ENCODE data around the gene LHX1.

DNA sequence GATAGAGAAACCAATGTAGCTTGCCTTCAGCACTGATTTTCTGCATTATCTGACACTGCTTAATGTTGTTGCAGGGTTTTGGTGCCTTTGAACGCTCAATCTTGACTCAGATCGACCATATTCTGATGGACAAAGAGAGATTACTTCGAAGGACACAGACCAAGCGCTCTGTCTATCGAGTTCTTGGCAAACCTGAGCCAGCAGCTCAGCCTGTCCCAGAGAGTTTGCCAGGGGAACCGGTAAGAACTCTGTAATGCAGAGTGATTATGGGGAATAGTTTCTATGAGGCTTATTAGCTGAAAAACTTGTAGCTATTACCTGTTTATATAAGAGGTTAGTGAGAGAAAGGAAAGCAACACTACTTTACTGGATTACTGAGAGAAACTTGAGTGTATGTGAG, 51.9 kb downstream of the LHX1 start:
- TF ChIP-seq, protein P1, sequence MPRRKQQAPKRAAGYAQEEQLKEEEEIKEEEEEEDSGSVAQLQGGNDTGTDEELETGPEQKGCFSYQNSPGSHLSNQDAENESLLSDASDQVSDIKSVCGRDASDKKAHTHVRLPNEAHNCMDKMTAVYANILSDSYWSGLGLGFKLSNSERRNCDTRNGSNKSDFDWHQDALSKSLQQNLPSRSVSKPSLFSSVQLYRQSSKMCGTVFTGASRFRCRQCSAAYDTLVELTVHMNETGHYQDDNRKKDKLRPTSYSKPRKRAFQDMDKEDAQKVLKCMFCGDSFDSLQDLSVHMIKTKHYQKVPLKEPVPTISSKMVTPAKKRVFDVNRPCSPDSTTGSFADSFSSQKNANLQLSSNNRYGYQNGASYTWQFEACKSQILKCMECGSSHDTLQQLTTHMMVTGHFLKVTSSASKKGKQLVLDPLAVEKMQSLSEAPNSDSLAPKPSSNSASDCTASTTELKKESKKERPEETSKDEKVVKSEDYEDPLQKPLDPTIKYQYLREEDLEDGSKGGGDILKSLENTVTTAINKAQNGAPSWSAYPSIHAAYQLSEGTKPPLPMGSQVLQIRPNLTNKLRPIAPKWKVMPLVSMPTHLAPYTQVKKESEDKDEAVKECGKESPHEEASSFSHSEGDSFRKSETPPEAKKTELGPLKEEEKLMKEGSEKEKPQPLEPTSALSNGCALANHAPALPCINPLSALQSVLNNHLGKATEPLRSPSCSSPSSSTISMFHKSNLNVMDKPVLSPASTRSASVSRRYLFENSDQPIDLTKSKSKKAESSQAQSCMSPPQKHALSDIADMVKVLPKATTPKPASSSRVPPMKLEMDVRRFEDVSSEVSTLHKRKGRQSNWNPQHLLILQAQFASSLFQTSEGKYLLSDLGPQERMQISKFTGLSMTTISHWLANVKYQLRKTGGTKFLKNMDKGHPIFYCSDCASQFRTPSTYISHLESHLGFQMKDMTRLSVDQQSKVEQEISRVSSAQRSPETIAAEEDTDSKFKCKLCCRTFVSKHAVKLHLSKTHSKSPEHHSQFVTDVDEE (CRISPR knock-in tag; IDR thresholded peaks at IDR 0.05): no peak
- TF ChIP-seq BACH2 (CRISPR knock-in tag; IDR thresholded peaks at IDR 0.05; ENCODE audit: borderline replicate concordance) (no peak), RARB (CRISPR knock-in tag; IDR thresholded peaks at IDR 0.05) (no peak), ZFP3 (CRISPR knock-in tag; IDR thresholded peaks at IDR 0.05) (no peak), SNAI2 (CRISPR knock-in tag; IDR thresholded peaks at IDR 0.05) (no peak)
- TF ChIP-seq, protein P2, sequence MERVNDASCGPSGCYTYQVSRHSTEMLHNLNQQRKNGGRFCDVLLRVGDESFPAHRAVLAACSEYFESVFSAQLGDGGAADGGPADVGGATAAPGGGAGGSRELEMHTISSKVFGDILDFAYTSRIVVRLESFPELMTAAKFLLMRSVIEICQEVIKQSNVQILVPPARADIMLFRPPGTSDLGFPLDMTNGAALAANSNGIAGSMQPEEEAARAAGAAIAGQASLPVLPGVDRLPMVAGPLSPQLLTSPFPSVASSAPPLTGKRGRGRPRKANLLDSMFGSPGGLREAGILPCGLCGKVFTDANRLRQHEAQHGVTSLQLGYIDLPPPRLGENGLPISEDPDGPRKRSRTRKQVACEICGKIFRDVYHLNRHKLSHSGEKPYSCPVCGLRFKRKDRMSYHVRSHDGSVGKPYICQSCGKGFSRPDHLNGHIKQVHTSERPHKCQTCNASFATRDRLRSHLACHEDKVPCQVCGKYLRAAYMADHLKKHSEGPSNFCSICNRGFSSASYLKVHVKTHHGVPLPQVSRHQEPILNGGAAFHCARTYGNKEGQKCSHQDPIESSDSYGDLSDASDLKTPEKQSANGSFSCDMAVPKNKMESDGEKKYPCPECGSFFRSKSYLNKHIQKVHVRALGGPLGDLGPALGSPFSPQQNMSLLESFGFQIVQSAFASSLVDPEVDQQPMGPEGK (CRISPR knock-in tag; IDR thresholded peaks at IDR 0.05; ENCODE audit: borderline replicate concordance): no peak
- TF ChIP-seq, protein P3, sequence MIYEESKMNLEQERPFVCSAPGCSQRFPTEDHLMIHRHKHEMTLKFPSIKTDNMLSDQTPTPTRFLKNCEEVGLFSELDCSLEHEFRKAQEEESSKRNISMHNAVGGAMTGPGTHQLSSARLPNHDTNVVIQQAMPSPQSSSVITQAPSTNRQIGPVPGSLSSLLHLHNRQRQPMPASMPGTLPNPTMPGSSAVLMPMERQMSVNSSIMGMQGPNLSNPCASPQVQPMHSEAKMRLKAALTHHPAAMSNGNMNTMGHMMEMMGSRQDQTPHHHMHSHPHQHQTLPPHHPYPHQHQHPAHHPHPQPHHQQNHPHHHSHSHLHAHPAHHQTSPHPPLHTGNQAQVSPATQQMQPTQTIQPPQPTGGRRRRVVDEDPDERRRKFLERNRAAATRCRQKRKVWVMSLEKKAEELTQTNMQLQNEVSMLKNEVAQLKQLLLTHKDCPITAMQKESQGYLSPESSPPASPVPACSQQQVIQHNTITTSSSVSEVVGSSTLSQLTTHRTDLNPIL (CRISPR knock-in tag; IDR thresholded peaks at IDR 0.05; ENCODE audit: low read depth): no peak
